Superior temporal gyrus (tissue), 1 donor: ENCODE data around the gene C10orf120.
A peak's percentile ranks its signal among the peaks of the same experiment; 100 is the strongest.

Experiments
- DNase-seq: peaks from one replicate; pipeline ENCODE4 v3.0.0-alpha.2; 2016; ENCODE audit errors: extremely low spot score

The C10orf120 gene

DNA sequence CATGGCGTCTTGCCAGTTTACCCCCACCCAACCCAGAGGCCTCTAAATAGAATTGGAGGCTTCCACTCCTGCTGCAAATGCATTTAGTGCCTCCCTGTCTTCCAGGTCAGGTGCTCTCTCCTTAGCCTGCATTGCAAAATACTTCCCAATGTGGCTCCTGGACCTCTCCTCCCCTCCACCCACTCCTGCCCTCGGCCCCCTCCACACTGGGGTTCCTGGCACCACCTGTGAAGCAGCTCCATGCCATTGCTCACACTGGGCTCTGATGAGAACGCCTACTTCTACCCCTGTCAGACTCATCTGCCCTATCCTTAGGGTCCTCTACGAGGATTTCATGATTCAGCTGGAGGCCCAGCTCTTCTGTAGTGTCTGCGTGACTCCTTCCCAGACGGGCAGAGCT lies 37.4 kb downstream of the C10orf120 start:
- DNase-seq, result no peak

DNA sequence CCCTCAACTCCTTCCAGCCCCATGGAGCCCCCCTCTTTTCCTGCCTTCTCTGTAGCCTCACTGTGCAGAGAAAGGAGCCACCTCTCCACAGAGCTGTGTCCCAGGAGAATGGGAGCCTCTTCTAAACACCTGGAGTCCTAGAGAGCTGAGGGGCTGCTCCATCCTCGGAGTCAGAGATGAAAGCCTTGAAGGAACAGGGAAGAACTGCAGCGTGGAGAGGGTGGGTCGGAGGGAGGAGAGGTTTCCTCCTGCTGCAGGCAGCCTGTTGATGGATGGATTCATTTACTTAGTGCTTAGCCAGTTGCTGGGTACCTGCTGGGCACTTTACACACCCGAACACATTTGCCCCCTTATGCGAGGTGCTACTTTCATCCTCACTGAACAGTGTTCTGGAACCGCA lies 39.0 kb downstream of the C10orf120 start:
- no peak for DNase-seq

DNA sequence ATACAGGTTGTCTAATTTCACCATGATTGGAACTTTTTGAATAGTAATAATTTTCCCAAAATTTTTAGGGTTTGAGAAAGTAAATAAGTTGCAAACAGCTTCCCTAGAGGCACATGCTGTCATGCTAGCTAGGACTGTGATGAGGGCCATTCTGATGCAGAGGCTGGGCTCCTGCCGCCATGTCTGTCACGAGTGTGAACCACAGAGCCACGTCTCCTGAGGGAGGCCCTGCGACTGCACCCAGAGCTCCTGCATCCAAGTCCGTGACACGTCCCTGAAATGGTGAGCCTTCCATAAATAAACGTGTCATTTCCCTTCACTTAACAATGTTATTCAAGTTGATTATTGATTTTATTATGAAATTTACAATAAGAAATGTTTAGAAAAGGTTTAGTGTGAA lies 40.0 kb downstream of the C10orf120 start:
- no peak for DNase-seq

DNA sequence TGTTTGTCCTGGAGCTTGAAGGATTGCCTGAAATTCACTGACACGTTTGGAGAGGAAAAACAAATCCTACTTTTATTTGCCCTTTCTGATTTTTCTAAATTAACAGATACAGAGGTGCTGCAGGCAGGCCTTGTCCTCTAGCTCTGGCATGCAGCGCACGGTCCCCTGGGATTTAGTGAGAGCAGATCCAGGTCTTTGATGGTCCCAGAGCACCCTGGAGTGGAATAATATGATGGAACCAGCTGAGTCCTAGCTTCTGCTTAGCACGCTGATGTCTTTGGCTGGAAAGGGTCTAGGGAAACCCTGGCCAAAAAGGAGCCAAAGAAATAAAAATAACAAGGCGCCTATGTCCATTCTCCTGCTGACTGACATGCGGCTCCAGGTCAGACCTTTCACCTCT lies 40.5 kb downstream of the C10orf120 start:
- no peak for DNase-seq

DNA sequence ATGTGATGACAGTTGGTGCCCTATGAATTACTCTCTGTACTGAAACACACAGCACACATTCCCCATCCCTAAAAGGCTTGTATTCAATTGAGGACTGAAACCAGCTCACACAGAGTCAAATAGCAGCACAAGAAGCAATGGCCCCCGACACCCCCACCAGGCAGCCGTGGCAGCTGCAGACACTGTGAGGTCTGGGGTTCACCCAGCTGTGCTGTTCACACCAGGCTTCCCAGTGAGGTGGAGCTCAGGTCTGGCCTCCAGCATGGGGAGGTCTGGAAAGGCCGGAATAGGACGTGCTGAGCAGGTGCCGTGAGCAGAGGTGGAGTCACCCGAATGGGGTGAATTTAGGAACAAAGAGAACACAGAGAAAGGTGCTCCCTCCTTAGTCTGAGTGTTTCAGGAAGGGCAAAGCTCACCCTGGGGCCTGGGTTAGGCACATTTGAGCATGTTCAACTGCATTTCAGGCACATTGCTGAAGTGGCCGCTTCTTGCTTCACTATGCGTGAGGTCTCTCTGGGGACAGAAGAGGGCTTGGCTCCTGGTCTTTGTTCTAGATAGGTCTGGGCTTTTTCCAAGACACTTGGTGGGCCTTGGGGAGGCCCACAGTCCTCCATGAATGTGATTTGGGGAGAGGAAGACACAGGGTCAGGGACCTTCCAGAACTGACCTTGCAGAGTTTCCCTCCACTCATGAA lies 41.1 kb downstream of the C10orf120 start:
- no peak for DNase-seq

DNA sequence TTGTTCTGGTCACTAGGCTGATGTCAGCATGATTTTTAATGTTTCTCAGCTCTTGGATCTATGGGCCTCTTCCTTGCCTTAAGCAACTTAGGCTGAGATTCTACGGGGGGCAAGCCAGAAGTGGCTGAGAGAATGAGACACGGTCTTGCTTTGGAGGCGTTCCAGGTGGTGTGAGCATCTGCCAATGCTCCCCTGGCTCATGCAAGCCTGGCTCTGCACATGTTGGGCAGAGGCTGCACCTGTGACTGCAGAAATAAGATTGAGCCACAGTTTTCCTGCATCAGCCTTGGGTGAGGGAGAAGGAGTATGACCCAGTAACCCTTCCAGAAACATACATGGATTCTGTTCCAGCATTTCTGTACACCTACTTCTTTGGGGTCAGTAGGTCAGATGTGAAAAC lies 41.9 kb downstream of the C10orf120 start:
- no peak for DNase-seq

DNA sequence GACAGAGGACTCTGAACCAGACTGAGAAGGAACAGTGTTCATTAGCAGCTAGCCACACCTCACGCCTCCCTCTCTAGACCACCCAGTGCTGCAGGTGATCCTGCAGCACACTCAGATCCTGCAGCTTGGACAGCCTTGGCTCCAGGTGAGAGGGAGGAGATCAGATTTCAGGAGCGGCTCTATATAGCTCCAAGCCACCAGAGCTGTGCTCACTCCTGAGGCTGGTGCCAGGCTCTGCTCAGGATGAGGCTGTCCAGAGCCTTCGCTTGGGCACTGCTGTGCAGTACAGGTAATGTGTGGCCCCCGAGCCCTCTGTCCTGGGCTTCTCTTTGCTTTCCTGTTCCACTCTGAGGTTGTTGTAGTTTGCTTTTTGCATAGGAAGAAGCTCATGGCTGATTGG lies 42.4 kb downstream of the C10orf120 start:
- no peak for DNase-seq

DNA sequence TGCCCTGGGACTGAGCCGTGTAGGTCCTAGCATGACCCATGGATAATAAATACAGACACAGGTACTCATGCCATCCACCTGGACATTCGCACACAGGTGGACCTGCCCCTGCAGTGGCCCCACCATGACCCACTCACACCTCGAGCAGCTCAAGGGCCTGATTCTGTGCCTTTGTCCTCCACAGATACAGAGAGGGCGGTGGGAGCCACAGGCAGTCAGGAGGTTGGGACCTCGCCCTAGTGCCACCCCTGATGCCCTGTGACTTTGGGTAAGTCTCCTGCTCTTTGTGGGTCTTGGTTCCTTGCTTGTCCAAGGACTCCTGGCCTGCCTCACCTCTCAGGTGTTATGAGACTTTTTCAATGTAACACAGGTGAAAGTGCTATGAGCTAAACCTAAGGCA lies 42.9 kb downstream of the C10orf120 start:
- DNase-seq, result no peak

DNA sequence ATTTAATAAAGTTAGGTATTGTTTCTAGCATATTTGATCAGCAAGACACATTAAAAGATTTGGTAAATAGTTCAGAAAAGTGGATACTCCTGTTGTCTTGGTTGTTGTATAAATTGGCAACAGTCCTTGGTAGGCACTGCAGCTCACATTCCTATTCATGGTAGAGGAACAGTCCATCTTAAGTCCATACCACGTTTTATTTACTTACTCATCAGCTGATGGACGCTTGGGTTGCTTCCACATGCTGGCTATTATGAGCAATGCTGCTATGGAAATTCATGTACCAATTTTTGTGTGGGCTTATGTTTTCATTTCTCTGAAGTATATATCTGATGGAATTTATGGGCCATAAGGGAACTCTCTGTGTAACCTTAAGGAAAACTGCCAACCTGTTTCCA lies 43.3 kb downstream of the C10orf120 start:
- peak; percentile 8 for DNase-seq

DNA sequence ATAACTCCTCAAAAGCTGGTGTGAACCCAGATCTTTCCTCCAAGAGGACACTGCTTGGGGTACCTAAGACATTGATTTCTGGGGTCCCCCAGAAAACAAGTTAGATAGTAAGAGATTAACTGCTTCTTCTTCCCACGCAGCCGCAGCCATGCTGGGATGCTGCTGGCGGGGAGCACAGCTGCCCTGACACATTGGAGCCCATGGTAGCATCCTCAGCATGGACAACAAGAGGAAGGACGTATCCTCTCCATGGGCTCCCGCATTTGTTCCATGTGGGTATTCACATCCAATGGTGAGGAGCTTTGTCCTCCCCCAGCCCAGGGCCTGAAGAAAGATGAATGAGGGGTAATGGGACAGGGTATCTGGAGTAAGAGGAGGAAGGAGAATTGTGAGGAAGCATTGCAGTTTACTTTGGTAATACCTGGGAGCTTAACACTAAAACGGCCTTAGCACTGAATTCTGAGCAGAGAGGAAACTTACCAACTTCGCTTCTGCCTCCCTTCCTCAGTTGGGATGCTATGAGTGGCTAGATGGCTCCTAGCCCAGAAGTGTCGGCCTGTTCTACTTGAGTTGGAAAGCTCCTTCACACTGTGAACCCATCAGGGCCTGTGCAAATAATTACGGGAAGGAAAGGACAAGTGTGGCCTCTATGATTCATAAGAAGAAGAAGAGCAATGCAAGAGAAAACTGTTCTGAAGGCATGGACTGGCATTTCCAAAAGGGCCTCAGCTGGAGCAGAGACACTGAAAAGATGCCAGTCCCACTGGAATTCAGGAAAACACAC lies 43.9 kb downstream of the C10orf120 start:
- no peak for DNase-seq

DNA sequence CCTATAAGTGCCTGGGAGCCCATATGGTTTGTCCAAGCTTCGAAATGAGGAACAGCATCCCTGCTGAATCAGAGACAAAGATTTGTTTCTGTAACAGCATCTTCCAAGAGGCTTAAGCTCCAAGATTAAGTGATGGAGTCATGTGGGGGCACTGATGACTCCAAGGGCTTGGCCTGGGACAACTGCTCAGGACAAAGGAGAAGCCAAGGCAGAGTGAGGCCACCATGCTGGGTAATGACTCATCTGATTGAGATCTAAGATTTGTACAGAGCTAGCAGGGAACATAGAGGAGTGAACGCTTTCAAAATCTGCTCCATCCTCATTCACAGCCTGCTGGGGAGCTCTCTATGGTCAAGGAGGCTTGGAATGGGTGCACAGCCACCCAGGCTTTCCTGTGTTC lies 49.3 kb downstream of the C10orf120 start:
- DNase-seq, result no peak

DNA sequence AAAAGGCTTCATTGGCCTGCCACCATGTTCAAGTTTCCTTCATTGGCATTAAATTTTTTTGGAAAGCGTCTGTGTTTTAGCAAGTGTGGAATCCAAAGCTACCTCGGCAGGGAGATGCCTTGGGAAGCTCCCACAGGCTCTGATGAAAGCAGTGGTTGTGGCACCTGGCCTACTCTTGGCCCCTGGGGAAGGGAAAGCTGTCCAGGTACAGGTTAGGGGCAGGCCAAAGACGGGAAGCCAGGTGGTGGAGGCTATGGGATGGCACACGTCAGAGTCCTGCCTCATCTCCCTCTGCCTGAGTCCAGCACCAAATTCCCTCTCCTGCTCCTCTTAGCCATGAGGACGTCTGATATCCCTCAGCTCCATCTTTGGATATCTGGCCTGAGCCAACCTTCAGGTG lies 49.7 kb downstream of the C10orf120 start:
- DNase-seq, result no peak

DNA sequence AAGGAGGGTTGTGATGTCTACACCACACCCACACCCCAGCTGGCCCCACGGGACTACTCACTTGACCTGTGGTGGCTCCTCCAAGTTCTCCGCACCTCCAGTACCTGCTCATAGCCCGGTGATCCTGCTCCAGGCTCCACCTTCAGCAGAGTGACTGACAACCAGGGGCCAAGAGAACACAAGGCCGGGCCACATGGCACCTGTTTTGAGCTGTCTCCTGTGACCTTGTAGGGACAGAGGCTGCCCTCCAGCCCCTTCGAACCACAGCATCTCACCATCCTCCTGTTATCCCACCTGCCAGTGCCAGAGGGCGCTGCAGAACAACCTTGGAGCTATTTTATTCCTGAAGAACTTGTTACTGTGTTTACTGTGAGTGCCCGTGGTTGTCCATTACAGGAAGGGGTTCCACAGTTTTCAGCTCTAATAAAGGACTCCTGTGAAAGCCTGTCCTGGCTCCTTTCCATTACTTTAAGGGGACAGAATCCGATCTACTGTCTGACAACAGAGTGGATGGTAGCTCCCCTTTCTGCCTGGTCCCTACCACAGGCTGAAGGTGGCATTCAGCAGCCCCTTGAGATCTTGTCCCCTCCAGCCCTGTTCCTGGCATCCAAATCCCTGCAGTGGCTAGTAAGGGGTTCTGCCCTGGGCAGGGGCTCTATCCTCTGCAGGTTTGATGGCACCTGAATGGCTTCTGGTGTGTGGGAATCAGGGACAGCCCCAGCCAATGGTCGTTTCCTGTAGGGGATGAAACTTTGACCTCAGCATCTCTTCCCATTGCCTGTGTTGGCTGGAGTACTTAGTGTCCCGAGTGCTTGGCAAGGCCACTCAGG lies 50.8 kb downstream of the C10orf120 start:
- DNase-seq, result peak; percentile 85
